ENCODE data around the gene SORL1.
"Not testable (repeated sequence)": the region's sequence is repeated elsewhere in the genome, so short reads cannot be mapped to it uniquely, and the experiment has no call there.

SORL1 gene

DNA sequence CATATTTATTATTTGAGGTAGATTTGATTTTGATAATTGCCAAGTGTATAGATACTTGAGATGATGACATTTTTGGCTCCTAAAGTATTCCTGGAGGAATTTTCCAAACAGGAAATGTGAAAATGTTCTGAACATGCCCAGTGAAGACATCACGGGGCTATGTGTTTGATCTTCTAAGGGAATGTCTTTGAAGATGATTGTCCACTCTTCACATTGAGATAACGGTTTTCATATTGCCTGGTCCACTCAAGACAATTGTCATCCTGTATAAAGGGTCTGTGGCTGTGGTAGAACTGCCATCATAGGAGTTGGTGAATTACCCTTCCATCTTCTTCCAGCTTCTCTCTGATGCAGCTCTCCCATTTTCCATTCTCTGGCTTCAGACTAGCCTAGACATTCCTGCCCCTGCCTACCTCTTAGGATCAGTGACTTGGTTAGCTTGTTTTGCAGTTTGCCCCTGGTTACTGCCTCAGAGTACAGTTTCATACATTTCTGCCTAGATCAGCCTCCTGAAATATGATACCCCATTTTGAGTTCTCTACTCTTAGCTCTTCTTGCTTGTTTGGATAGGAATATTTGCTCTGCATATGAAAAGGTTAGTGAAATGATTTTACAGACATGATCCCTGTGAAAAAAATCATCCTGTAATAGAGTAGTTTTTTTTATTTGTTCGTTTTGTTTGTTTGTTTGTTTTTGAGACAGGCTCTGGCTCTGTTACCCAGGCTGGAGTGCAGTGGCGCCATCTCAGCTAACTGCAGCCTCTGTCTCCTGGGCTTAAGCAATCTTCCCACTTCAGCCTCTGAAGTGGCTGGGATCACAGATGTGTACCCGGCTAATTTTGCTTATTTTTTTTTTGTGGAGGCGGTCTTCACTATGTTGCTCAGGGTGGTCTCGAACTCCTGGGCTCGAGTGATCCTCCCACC lies 112.0 kb downstream of the SORL1 start:
- DNase-seq (ENCODE audit: low spot score): no peak

DNA sequence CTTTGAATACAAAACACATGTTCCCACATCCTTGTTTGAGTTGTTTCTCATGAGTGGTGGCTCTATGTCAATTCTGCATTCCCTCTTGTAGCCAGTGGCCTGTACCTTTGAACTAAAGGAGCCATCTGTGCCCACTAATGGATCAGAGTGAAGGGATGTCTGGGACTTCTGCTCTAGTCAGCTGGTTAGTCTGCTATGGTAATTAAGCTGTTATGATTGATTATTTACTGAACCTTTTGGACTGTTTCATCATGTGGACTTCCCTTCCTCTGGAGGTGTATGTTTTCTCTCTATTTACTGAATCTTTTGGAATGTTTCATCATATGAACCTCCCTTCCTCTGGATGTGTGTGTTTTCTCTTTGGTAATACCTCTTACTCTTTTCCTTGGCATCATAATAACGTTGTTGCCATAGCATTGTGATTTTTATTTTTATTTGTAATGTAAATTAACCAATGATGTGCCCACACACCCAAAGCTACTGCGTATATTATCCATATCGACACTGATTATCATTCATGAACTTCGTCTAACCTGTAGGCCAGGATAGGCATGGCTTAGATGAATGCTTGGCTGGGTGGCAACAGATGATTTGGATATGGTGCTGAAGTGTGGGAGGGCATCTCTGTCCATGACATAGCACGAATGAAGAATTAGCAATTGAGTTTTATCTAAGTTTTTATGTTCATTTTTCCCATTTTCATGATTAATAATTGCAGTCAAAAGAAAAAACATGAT lies 113.0 kb downstream of the SORL1 start:
- DNase-seq (ENCODE audit: low spot score): no peak

DNA sequence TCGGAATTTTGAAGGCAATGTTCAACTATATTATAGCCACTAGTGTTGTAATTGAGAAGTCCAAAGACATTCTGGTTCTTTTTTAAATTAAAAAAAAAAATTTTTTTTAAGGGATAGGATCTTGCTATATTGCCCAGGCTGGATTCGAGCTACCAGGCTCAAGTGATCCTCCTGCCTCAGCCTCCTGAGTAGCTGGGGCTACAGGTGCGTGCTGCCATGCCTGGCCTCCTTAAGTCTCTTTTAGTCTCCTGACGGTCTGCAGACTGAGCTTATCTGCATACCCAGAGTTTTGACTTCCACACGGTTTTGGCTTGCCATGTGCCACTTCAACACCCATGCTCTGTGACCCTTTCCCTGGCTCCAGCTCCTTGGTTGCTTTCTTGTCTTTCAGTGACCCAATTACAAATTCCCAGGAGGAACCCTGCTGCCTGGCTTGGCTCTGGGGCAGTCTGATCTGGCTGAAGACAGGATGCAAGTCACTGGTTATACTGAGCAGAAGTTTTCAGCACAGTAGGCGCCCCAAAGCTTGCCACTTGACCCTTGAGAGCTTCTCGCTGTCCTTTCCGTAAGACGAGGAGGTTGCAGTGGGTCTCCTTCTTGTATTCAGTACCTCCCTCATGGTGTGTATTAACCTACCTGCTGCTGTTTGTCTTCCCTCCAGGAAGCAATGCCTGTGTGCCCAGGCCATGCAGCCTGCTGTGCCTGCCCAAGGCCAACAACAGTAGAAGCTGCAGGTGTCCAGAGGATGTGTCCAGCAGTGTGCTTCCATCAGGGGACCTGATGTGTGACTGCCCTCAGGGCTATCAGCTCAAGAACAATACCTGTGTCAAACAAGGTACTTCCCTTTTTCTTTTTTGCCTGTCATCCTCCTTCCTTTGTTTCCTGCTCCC lies 114.4 kb downstream of the SORL1 start:
- DNase-seq (ENCODE audit: low spot score): no peak

DNA sequence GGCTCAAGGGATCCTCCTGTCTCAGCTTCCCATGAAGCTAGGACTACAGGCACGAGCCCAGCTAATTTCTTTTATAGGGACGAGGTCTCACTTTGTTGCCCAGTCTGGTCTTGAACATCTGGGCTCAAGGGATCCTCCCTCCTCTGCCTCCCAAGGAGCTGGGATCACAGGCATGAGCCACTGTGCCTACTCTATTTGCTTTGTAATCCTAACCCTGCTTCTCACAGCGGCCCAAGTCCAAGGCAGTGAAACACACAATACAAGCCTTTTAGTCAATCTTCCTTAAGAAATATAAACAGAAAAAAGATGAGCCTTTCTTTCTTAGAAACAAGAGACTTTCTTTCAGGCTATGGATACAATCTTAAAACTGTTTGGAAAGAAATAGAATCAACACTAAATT lies 115.9 kb downstream of the SORL1 start:
- no peak for DNase-seq (ENCODE audit: low spot score)

DNA sequence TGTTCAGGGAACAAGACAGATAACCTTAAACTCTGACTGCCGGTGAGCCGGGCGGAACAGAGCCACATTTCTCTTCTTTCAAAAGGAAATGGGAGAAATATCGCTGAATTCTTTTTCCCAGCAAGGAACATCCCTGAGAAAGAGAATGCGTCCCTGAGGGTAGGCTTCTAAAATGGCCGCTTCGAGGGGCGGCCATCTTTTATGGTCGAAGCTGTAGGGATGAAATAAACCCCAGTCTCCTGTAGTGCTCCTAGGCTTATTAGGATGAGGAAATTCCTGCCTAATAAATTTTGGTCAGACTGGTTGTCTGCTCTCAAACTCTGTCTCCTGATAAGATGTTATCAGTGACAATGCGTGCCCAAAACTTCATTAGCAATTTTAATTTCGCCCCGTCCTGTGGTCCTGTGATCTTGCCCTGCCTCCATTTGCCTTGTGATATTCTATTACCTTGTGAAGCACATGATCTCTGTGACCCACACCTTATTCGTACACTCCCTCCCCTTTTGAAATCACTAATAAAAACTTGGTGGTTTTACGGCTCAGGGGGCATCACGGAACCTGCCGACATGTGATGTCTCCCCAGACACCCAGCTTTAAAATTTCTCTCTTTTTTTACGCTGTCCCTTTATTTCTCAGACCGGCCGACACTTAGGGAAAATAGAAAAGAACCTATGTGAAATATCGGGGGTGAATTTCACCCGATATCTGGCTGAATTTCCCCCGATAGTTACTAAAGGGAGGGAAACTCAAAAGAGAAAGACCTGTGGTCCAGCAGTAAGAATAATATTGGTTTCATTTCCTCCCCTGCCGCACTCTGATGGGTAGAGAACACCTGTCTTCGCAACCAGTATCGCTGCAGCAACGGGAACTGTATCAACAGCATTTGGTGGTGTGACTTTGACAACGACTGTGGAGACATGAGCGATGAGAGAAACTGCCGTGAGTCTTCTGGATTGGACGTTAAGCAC lies 117.5 kb downstream of the SORL1 start:
- not testable (repeated sequence) for DNase-seq (ENCODE audit: low spot score)

DNA sequence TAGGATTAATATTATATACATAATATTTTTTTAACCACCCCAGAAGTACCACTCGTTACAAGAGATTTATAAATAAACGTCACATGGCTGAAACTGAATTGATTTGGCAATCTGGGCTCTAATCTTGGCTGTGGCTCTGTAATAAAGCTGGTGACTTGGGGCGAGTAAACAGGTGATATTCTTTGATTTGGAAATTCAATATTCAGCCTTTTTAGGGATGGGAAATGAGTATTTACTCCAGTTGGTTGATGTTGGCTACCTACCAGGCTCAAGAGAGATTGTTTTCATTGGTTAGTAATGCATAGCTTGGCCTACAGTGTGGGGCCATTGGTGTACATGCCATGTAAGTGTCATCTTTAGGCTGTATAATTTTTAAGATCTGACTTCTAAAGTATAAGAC lies 118.3 kb downstream of the SORL1 start:
- DNase-seq (ENCODE audit: low spot score): no peak

DNA sequence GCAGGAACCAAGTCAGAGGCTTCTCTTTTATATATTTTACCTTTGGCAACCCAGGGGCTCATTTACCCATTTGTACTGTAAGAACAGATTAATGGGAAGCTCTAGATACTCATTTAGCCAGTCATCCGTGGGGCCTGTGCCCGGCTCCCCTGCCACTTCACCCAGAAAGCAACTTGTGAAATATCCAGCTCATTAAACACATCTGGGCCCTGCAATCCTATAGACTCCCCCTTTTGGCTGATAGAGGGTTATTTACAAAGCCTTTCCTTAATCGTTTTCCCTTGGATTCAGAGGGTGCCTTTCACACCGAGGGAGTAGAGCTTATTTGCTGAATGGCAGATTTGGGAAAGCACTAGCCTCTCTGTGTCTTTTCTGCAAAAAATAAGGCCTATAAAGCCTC lies 119.4 kb downstream of the SORL1 start:
- no peak for DNase-seq (ENCODE audit: low spot score)

DNA sequence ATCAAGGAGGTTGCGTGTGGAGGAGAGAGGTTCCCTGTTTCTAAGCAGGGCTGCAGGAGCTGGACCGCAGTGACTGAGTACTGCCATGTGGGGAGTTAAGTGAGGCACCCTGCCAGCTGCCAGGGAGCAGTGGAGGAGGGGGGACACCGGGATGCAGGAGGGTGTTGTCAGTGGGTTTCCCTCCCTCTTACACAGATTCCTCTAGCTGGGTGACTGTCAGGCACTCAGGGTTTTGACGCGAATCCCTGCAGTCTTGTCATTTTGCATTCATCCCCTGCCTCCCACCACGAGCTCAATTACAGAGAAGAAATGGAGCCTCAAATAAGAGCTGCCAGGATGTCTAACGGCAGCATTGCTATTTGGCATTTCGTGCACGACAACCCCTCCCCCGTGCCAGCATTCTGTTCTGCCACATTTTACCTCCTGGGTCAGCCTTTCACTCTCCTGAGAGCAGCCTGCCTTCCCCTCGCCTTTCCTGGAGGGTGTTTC lies 120.5 kb downstream of the SORL1 start:
- no peak for DNase-seq (ENCODE audit: low spot score)

DNA sequence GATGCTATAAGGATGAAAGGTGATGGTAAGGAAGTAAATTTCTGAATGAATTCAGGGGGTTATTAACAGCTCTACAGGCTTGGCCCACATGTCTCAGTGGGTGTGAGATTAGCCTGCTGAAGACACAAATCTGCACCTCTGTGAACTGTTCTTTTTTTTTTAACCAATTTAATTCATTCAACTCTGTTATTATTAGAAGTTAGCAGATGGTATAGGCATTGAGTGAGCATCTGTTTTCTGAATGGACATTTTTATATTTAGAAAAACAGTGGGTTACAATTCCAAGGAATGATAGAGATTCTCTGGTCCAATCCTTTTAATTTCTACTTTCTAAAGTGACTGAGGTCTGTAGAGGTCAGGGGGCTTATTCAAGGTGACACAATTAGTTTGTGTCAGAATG lies 122.7 kb downstream of the SORL1 start:
- no peak for DNase-seq (ENCODE audit: low spot score)

DNA sequence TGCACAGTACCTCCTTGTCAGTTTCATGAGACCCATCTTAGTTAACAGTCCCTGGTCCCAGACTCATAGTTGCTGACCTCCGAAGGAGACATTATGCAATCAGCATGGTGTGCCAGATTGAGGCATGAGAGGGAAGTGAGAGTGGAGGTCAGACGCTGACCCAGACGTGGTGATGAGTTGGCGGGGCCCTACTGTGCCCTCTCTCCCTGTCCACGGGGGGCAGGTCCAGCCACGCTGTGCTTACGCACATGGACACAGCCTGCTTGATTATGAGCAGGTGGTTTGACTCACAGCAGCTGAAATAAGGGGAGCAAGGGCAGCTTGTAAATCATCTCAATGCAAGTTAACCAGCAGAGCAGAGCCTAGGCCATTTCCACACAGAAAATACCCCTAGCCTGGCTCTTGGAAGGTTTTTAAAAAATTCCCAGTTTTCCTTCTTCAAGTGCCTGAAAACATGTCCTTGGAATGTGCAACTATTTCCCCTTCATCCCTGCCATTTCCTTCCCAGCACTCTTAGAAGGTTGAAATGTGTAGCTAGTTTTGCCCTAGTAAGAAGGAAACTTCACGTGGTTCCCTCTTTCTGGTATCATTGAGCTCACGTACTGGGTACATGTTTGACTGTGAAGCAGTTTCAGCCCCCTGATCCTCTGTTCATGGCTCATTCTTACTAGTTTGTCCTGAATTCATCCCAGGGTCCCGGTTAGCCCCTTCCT lies 123.3 kb downstream of the SORL1 start:
- no peak for DNase-seq (ENCODE audit: low spot score)

DNA sequence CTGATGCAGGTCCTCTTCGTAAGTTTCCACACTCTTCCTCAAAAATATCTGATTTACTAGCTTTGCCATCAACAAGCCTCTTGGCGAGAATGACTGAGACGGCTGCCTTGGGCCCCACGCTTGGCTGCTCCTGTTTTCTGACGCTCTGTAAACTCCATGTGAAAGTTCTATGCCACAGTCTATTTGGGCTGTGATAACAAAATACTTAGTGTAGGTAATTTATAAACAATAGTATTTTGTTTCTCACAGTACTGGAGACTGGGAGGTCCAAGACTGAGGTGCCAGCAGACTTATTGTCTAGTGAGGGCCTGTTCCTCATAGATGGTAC lies 123.8 kb downstream of the SORL1 start:
- no peak for DNase-seq (ENCODE audit: low spot score)

DNA sequence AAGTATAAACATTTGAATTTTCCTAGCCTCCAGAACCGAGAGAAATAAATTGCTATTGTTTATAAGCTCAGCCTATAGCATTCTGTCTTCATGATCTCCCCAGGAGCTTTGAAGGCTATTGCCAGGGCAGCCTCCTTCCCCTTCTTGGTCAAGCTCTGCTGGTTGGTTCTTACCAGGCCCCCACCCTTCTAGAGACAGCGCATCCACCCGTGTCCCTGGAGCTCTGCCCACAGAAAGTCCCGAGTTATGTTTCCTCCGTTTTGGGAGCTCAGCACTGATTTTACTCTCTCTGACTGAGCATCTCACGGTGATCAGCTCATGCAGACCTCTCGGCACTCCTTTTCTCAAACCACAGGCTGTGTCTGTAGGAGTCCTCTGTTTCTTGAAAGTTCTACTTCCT lies 124.4 kb downstream of the SORL1 start:
- DNase-seq (ENCODE audit: low spot score): no peak

DNA sequence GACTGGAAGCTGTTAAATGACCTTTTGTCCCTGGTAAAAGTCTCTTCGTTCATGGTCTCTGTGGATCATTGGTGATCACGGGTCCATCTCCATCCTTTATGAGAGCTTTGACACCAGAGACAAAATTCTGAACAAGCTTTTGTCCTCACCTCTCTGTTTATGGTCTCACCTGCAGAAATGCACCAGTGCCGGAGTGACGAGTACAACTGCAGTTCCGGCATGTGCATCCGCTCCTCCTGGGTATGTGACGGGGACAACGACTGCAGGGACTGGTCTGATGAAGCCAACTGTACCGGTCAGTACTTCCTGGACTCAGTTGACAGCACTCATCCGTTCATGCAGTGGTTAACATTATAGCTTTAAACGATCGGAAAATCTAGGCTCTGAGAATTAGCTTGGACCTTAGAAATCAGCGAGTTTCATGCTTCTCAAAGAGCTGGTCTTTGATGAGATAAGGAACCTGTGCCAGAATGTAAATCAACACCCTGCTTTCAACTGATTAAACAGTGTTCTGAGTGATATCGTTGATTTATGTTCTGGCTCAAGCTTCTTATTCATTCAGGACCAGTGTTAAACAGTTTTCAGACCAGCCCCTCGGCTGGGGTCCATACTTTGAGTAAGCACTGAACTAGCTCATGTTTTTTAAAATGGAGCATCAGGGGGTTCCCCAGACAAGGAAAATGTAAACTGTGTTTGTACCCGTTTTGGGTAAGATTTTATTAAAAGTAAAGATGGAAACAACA lies 125.2 kb downstream of the SORL1 start:
- no peak for DNase-seq (ENCODE audit: low spot score)

DNA sequence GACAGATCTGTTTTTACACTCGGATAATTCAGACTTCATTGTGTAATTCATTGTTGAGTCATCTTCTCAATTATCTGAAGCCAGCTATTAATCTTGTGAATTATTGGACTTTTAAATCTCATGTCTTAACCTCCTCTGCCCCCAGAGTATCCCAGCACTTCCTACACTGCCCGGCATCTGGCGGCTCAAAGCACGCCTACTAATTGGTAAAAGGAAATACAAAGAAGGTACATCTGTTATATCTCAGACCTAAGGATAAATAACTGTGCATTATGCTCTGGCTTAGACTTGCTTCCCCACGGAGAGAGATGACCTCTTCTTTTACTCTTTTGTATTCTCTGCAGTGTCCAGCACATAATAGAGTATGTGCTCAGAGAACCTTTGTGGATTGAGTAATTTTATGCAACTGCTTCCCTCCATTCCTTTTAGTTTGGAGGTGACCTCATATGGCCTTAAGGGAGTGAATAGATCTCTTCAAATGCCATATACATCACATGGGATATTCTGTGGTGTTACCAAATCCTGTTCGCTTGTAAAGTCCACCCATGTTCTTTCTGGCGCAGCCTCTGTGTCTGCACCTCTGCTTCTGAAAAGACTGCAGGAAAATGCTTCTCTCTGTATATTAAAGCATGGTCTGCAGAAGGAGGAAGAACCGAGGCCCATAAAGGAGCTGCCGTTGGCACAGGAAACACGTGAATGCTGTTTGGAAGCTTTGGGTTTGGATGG lies 126.3 kb downstream of the SORL1 start:
- peak; percentile 13 for DNase-seq (ENCODE audit: low spot score)

DNA sequence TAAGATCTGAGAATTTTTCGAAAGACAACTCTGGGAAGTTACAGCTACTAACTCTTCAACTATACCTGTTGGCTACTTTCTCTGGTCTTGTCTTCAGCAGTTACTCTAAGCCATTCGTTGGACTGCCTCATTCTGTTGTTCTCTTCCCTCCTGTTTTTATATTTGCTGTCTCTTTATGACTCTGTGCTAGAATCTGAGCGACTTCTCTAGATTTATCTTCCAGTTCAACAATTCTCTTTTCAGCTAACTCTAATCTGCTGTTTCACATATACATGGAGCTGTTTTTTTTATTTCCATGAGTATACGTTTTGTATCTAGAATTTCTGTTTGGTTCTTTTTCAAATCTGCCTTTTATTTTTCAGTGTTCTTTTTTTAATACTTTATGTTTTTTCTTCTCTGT lies 128.0 kb downstream of the SORL1 start:
- DNase-seq (ENCODE audit: low spot score): no peak

DNA sequence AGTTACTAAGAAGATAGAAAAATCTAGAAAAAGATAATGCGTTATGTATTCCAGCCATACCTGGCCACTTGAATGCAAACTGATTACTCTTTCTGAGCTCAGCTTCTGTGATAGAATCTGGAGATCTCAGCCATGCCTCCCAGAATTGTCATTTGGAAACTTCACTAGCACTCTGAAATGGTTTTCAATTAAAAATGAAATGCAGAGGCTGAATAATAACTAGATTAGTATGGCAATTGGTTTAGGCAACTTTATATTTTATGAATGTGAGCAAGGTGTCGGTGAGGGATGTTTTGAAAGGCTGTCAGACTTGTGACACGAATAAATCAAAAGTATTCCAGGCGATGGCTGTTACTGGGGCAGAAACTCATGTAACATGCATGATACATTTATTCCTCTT lies 129.5 kb downstream of the SORL1 start:
- no peak for DNase-seq (ENCODE audit: low spot score)

DNA sequence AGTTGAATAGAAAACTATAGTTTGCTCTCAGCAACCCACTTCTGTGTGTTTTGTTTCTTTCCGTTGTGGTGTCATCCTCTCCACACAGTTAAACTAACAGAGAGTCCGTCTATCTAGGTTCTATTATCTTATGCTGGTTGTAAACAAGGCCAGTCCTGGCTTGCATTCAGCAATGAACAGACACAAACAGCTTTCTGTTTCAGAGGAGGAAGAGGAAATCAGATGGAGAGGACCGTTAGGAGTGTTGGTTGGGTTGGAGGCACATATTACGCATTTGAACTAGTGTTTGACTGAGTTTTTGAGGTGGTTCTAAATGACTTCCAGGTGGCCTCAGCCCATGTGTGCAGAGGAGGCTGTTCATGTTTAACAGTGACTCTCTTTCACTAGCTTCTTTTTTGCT lies 130.2 kb downstream of the SORL1 start:
- peak; percentile 30 for DNase-seq (ENCODE audit: low spot score)

DNA sequence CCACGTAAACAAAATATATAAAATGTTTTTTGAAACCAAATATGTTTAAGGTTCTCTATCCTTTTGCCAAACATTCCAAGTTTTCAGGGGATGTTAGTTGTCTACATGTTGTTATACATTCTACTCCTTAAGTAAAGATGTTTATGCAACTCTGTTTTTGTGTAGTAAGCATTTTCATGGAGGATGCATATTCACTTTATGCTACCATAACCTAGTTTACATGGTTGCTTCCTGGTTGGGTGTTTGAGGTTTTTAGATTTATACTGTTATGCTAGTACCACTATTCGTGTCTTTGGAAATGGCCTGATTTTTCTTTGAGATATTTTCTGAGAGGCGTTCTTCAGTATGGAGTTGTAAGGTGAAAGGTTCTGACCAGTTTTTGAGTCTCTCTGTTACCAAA lies 131.7 kb downstream of the SORL1 start:
- DNase-seq (ENCODE audit: low spot score): no peak

DNA sequence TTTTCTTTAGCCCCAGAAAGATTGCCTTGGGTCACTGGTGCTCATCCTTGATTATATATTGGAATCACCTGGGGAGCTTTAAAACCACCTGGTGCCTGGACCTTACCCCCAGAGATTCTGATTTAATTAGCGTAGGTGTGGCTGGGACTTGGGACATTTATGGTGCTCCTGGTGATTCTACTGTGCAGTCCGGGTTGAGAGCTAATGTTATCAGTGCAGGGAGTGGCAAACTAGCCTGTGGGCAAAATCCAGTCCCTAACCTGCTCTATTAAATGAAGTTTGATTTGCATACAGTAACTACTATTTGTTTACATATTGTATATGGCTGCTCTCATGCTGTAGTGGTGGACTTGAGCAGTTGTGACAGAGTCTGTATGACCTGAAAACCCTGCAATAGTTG lies 134.6 kb downstream of the SORL1 start:
- no peak for DNase-seq (ENCODE audit: low spot score)
